Brain microvascular endothelial cell (primary cell): Measurements from ENCODE around the gene CARD10.

Experiments used
- DNase-seq: peaks from one replicate; pipeline ENCODE4 v3.0.0-alpha.2; 2020
- H3K27ac ChIP-seq: fragments of 250-450 bp; sonication (Bioruptor Pico); 2 replicates; pipeline ENCODE4 v1.5.1; 2020; ENCODE audit warnings: mild to moderate bottlenecking, moderate library complexity
- H3K27me3 ChIP-seq: fragments of 250-450 bp; sonication (Bioruptor Pico); replicated peaks from 2 replicates; pipeline ENCODE4 v1.5.1; 2020; ENCODE audit warnings: mild to moderate bottlenecking
- H3K36me3 ChIP-seq: fragments of 250-450 bp; sonication (Bioruptor Pico); replicated peaks from 2 replicates; pipeline ENCODE4 v1.5.1; 2020; ENCODE audit warnings: mild to moderate bottlenecking
- H3K4me3 ChIP-seq: 2 replicates; pipeline ENCODE4 v1.5.1; 2011; ENCODE audit warnings: low read depth, mild to moderate bottlenecking, control low read depth, low read length, moderate library complexity
- CTCF ChIP-seq: IDR thresholded peaks from 2 replicates; pipeline ENCODE4 v1.5.1; 2011; ENCODE audit warnings: low read depth, mild to moderate bottlenecking, moderate library complexity, low read length, control low read depth, inconsistent platforms; ENCODE audit errors: missing control alignments
- in situ Hi-C: cut with HindIII; loops from 2 replicates; pipeline ENCODE4 v1.10.0; 2017; ENCODE audit warnings: low sequenced_read_pairs, low pct_ligation_motif_present

CARD10 gene

DNA sequence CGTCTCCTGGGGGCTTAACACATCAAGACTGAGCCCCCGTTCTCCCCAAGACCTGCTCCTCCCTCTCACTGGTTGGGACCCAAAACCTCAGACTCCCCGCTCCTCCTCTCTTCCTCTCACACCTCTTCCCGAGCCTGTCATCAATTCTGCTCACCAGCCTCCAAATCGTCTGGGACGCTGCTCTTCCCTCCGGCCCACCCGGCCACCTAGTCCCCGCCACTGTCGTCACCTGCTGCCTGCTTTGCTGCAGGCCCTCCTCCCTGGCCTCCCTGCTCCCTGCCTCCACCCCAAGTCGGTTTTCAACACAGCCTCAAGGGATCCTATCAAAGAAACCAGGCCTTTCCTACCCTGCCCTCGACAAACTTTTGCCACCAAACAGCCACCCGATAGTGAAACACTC lies 36.2 kb downstream of the CARD10 start:
- no peak overlapping the region for H3K27ac ChIP-seq
- no peak for TF ChIP-seq CTCF
- in situ Hi-C loops: no loop called here
- DNase-seq: no peak
- no peaks in the 10 kb centered on the region for H3K36me3 ChIP-seq
- H3K4me3 ChIP-seq: no peak overlapping the region
- H3K27me3 ChIP-seq: no peaks in the 10 kb centered on the region

GRCh38 chr22:37482244-37482643 lies 37.0 kb downstream of the CARD10 start:
- no peak for DNase-seq
- Histone ChIP-seq H3K36me3 (no peaks in the 10 kb centered on the region), H3K27ac (no peak overlapping the region), H3K4me3 (no peak overlapping the region), H3K27me3 (no peaks in the 10 kb centered on the region)
- in situ Hi-C loops: no loop called here
- TF ChIP-seq CTCF: no peak

GRCh38 chr22:37481347-37481907 lies 37.8 kb downstream of the CARD10 start:
- no peak for TF ChIP-seq CTCF
- Histone ChIP-seq H3K4me3 (no peak overlapping the region), H3K27ac (no peak overlapping the region), H3K27me3 (no peaks in the 10 kb centered on the region), H3K36me3 (no peaks in the 10 kb centered on the region)
- no peak for DNase-seq
- in situ Hi-C loops: no loop called here

DNA sequence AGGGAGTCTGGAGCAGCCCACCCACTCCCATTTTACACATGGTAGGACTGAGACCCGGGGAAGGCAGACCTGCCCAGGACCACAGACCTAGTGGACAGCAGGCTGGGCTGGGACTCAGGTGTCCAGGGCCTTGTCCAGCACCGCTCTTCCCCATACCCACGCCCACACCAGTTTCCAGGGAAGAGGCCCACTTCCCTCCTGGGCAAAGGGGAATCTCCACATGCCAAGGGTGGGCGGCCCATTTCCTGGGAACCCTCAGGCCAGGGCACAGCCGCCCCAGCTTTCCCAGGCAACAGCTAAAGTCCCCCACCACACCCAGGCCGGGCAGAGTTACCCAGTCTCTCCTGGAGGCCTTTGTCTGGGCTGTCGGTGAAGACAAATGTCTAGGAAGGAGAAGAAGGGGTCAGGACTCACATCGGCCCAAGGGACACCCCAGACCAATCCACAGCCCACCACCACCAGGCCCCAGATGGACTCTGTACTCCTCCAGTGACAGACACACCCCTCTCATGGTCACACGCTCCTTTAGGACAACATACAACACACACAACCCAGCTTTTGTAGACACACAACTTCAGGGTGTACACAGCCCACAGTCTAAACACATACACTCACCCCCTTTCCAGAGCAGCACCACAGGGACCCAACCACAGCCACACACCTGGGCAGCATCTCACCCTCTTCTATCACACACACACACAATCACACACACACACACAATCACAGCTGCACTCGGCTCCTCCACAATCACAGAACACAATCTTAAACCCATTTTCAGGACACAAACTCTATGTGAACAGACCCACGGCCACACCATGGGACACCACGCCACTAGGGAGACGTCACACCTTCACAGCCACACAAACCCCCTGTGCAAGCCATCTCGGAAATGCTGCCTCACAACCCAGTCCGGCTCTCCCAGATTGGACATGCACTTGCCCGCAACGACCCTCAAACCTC lies 38.5 kb downstream of the CARD10 start:
- no peak for TF ChIP-seq CTCF
- in situ Hi-C loops: no loop called here
- Histone ChIP-seq H3K27ac (no peak overlapping the region), H3K4me3 (no peak overlapping the region), H3K27me3 (no peaks in the 10 kb centered on the region), H3K36me3 (no peaks in the 10 kb centered on the region)
- no peak for DNase-seq

- Histone ChIP-seq H3K27ac (no peak overlapping the region), H3K27me3 (no peaks in the 10 kb centered on the region), H3K4me3 (no peak overlapping the region), H3K36me3 (no peaks in the 10 kb centered on the region)
- no peak for DNase-seq
- TF ChIP-seq CTCF: no peak
- in situ Hi-C loops: no loop called here
Observed at GRCh38 chr22:37479196-37479595, 40.0 kb downstream of the CARD10 start.
